A549 (cell line): ENCODE data around the gene ESYT3. TPM values are rescaled to one million over a fixed set of nuclear protein-coding genes. Genes with fewer than 3 reads are reported as not detected.

Source experiments
- ATAC-seq, 2 experiments: fragments of 200-7000 bp in 1 of 2; fragments of >200 bp in 1 of 2; cut with Nextera tagmentation in 1 of 2; cut with Tn5 transposase in 1 of 2; 3 replicates each; pipeline versions ENCODE4 v1.8.0 to v1.9.1; 2018 to 2020; ENCODE audit warnings: mild to moderate bottlenecking in 1 of 2, moderate library complexity in 1 of 2
- CTCF ChIA-PET: fragments of 300-600 bp; sonication (Branson Sonifier 250); formaldehyde crosslinking; extraction: SDS; loops from one replicate; lab custom pipeline; 2021; ENCODE audit warnings: antibody characterized with exemption, inconsistent platforms; lab: Yijun Ruan, JAX
- POLR2A ChIA-PET: fragments of 350-600 bp; formaldehyde crosslinking; extraction: SDS; loops from one replicate; lab custom pipeline; 2021; ENCODE audit warnings: antibody characterized with exemption, inconsistent platforms; lab: Yijun Ruan, JAX
- DNase-seq, 2 experiments: peaks; one replicate each; pipeline versions ENCODE4 v3.0.0 to v3.0.0-alpha.2; 2011 to 2016; ENCODE audit warnings: low read depth in 1 of 2, low spot score in 1 of 2
- FAIRE-seq: peaks from 2 replicates; lab custom pipeline; 2011; peaks lifted over from hg19 to GRCh38; lab: Jason Lieb, UNC
- H3K27ac ChIP-seq, 2 experiments: fragments of >200 bp; sonication (Bioruptor Twin); formaldehyde crosslinking; 3 replicates each; pipeline ENCODE4 v1.5.1; 2016 to 2017
- H3K4me1 ChIP-seq: fragments of >200 bp; sonication (Bioruptor Twin); formaldehyde crosslinking; 3 replicates; pipeline ENCODE4 v1.6.1; 2016
- H3K4me2 ChIP-seq: fragments of >200 bp; sonication (Bioruptor Twin); formaldehyde crosslinking; 3 replicates; pipeline ENCODE4 v1.6.1; 2016
- H3K4me3 ChIP-seq: fragments of >200 bp; sonication (Bioruptor Twin); formaldehyde crosslinking; 3 replicates; pipeline ENCODE4 v1.5.1; 2016
- H3K9me3 ChIP-seq: fragments of >200 bp; sonication (Bioruptor Twin); formaldehyde crosslinking; 3 replicates; pipeline ENCODE4 v1.6.1; 2016
- ATOH8 ChIP-seq: fragments of 250-450 bp; sonication (Bioruptor Pico); IDR thresholded peaks from 2 replicates; pipeline ENCODE4 v1.5.0; 2020; ENCODE audit warnings: low read depth, mild to moderate bottlenecking, moderate library complexity
- CBX8 ChIP-seq: fragments of 200-600 bp; sonication (generic); IDR thresholded peaks from 2 replicates; pipeline ENCODE4 v1.6.1; 2016
- CHD2 ChIP-seq: fragments of 150-350 bp; IDR thresholded peaks from 2 replicates; pipeline ENCODE4 v1.6.1; 2014; ENCODE audit warnings: low read length; ENCODE audit not compliant: partially characterized antibody
- E2F6 ChIP-seq: IDR thresholded peaks from 2 replicates; pipeline ENCODE4 v1.6.1; 2012; ENCODE audit warnings: low read depth, borderline replicate concordance
- EHF ChIP-seq: fragments of 250-450 bp; sonication (Bioruptor Pico); IDR thresholded peaks from 2 replicates; pipeline ENCODE4 v1.5.0; 2020; ENCODE audit warnings: mild to moderate bottlenecking
- FOSL2 ChIP-seq, 2 experiments: fragments of 450-650 bp in 1 of 2; fragments of >200 bp in 1 of 2; sonication (Bioruptor Twin) in 1 of 2; formaldehyde crosslinking; IDR thresholded peaks; 2 replicates each; pipeline versions ENCODE4 v1.5.0 to v1.6.1; 2016 to 2020; ENCODE audit warnings: mild to moderate bottlenecking in 1 of 2, moderate library complexity in 1 of 2
- HES2 ChIP-seq: fragments of >200 bp; sonication (Bioruptor Twin); formaldehyde crosslinking; IDR thresholded peaks from 2 replicates; pipeline ENCODE4 v1.6.1; 2016
- HMGXB4 ChIP-seq: fragments of 250-450 bp; sonication (Bioruptor Pico); IDR thresholded peaks from 2 replicates; pipeline ENCODE4 v1.5.0; 2021; ENCODE audit warnings: mild to moderate bottlenecking, moderate library complexity, borderline replicate concordance
- HOXB13 ChIP-seq: fragments of 250-450 bp; sonication (Bioruptor Pico); IDR thresholded peaks from 2 replicates; pipeline ENCODE4 v1.5.0; 2020; ENCODE audit warnings: low read depth, mild to moderate bottlenecking, moderate library complexity
- HOXB5 ChIP-seq: fragments of 250-450 bp; sonication (Bioruptor Pico); IDR thresholded peaks from 2 replicates; pipeline ENCODE4 v1.5.0; 2020; ENCODE audit warnings: mild to moderate bottlenecking, moderate library complexity
- KDM1A ChIP-seq: fragments of 200-600 bp; sonication (generic); IDR thresholded peaks from 2 replicates; pipeline ENCODE4 v1.6.1; 2016; ENCODE audit warnings: low read depth, mild to moderate bottlenecking
- MAX ChIP-seq: IDR thresholded peaks from 2 replicates; pipeline ENCODE4 v1.6.1; 2012
- MYC ChIP-seq: IDR thresholded peaks from 2 replicates; pipeline ENCODE4 v1.6.1; 2012; ENCODE audit warnings: mild to moderate bottlenecking, inconsistent platforms, low read length, improper control_type of control experiment, borderline replicate concordance
- NR3C1 ChIP-seq: fragments of >200 bp; sonication (Bioruptor Twin); formaldehyde crosslinking; IDR thresholded peaks from 3 replicates; pipeline ENCODE4 v1.6.1; 2017
- POLR2AphosphoS2 ChIP-seq: conservative IDR thresholded peaks from 2 replicates; pipeline ENCODE4 v1.6.1; 2012; ENCODE audit warnings: low read length, improper control_type of control experiment, inconsistent platforms
- RAD21 ChIP-seq, 2 experiments: fragments of >200 bp in 1 of 2; sonication (Bioruptor Twin) in 1 of 2; formaldehyde crosslinking in 1 of 2; IDR thresholded peaks in 1 of 2; conservative IDR thresholded peaks in 1 of 2; 2 replicates in 1 of 2; 3 replicates in 1 of 2; pipeline ENCODE4 v1.6.1; 2012 to 2018; ENCODE audit warnings: inconsistent platforms in 1 of 2
- RARB ChIP-seq: fragments of 250-450 bp; sonication (Bioruptor Pico); IDR thresholded peaks from 2 replicates; pipeline ENCODE4 v1.8.0; 2021; ENCODE audit warnings: mild to moderate bottlenecking, moderate library complexity
- SMC3 ChIP-seq: fragments of >200 bp; sonication (Bioruptor Twin); formaldehyde crosslinking; IDR thresholded peaks from 3 replicates; pipeline ENCODE4 v1.6.1; 2018; ENCODE audit warnings: inconsistent platforms
- USF2 ChIP-seq: fragments of 450-650 bp; IDR thresholded peaks from 2 replicates; pipeline ENCODE4 v1.6.1; 2014; ENCODE audit warnings: antibody characterized with exemption
- ZNF302 ChIP-seq: fragments of 250-450 bp; sonication (Bioruptor Pico); IDR thresholded peaks from 2 replicates; pipeline ENCODE4 v1.9.0; 2021; ENCODE audit warnings: inconsistent platforms, mild to moderate bottlenecking, moderate library complexity
- WGBS: methylation state at CpG from one replicate; pipeline ENCODE4 v1.1.6; 2017; ENCODE audit errors: missing lambda C conversion rate; 5-methylcytosine and 5-hydroxymethylcytosine counted together
- polyA plus RNA-seq, 4 experiments: library from polyadenylated mRNA; depleted of rRNA in 3 of 4; stranded (reverse); fragments of >200 nt; fragmentation: RNase III in 1 of 4; extraction: RNeasy Plus Mini Kit Qiagen cat#74134 plus additional on column Dnase treatment in 1 of 4; gene quantifications; 2 replicates in 3 of 4; 3 replicates in 1 of 4; pipeline ENCODE4 v1.2.3, GENCODE V29; 2011 to 2017

Gene ESYT3
- polyA plus RNA-seq, 2 of the 4 experiments (the other 2 are of a cell fraction): 0.92 to 1.7 TPM

- ATAC-seq (no peak), DNase-seq (no peak), FAIRE-seq (no peak)
- no peak overlapping the region for H3K4me2 ChIP-seq
- no peak overlapping the region for H3K27ac ChIP-seq
- ChIA-PET POLR2A (no interaction called here), CTCF (interaction anchor here (1.0 to 1.7 kb wide), 5 partner anchors 17 to 454 kb away, joined by 3 to 6 read pairs (median 5); no protein-coding TSS in a partner anchor)
- TF ChIP-seq ZNF302 (CRISPR knock-in tag): no peak
- TF ChIP-seq HES2: no peak
- TF ChIP-seq ATOH8 (CRISPR knock-in tag): no peak
- no peak for TF ChIP-seq POLR2AphosphoS2
- no peak for TF ChIP-seq KDM1A
- no peak for TF ChIP-seq HMGXB4 (CRISPR knock-in tag)
- no peak for TF ChIP-seq MAX
- TF ChIP-seq CHD2: no peak
- TF ChIP-seq NR3C1: no peak
- no peak for TF ChIP-seq HOXB5 (CRISPR knock-in tag)
- TF ChIP-seq HOXB13: no peak
- TF ChIP-seq USF2: no peak
- H3K4me1 ChIP-seq: no peaks in the 10 kb centered on the region
- 67% methylated on average over 4 of the region's 4 CpGs for WGBS
- H3K4me3 ChIP-seq: no peak overlapping the region
- no peaks in the 10 kb centered on the region for H3K9me3 ChIP-seq
Measured at GRCh38 chr3:138461896-138462295, 27.5 kb downstream of the ESYT3 start.

GRCh38 chr3:138463724-138464490 is 29.5 kb downstream of the ESYT3 start:
- ChIA-PET POLR2A (no interaction called here), CTCF (interaction anchor here (0.7 to 1.4 kb wide), 5 partner anchors 13 to 130 kb away, joined by 3 to 5 read pairs (median 3); partner anchors contain the start of gene CEP70)
- Histone ChIP-seq H3K4me2 (no peak overlapping the region), H3K9me3 (no peaks in the 10 kb centered on the region)
- FAIRE-seq: no peak
- TF ChIP-seq CBX8: no peak
- TF ChIP-seq SMC3: no peak
- no peak for TF ChIP-seq MYC
- TF ChIP-seq E2F6: no peak
- TF ChIP-seq HOXB5 (CRISPR knock-in tag): no peak
- TF ChIP-seq RAD21 (conservative IDR thresholded peaks at IDR 0.05 in 1 of 2, IDR thresholded peaks at IDR 0.05 in 1 of 2): no peak
- no peak for TF ChIP-seq FOSL2 (IDR thresholded peaks at IDR 0.05)
- TF ChIP-seq FOSL2 (CRISPR knock-in tag; IDR thresholded peaks at IDR 0.05): no peak
- TF ChIP-seq EHF: no peak
- TF ChIP-seq RARB (CRISPR knock-in tag): no peak
- TF ChIP-seq ATOH8 (CRISPR knock-in tag): no peak
- TF ChIP-seq, all 56 proteins: peak for 0
- Histone ChIP-seq H3K4me1 (no peaks in the 10 kb centered on the region), H3K27ac (no peak overlapping the region), H3K4me3 (no peak overlapping the region)
- ATAC-seq (no peak), DNase-seq (no peak)
- WGBS: 60% methylated on average over 2 of the region's 6 CpGs
